Keratinocyte (primary cell): ENCODE results near the gene RYR2. TPM values are rescaled to one million over a fixed set of nuclear protein-coding genes. Genes with fewer than 3 reads are reported as not detected.

Experiments used
- DNase-seq: peaks from one replicate; pipeline ENCODE4 v3.0.0-alpha.2; 2011; ENCODE audit warnings: low read depth, missing footprints, low spot score
- FAIRE-seq: peaks from 2 replicates; lab custom pipeline; 2011; peaks lifted over from hg19 to GRCh38; lab: Jason Lieb, UNC
- H2AFZ ChIP-seq: 2 replicates; pipeline ENCODE4 v1.6.0; 2012; ENCODE audit warnings: low read length, control low read depth, inconsistent platforms; ENCODE audit not compliant: control insufficient read depth
- H3K27ac ChIP-seq: 2 replicates; pipeline ENCODE4 v1.5.1; 2011; ENCODE audit warnings: low read length; ENCODE audit not compliant: control insufficient read depth, insufficient read depth
- H3K27me3 ChIP-seq: 3 replicates; pipeline ENCODE4 v1.6.0; 2011; ENCODE audit warnings: low read length; ENCODE audit not compliant: control insufficient read depth, insufficient read depth; ENCODE audit errors: extremely low read depth
- H3K36me3 ChIP-seq, 2 experiments: 2 replicates in 1 of 2; 3 replicates in 1 of 2; pipeline ENCODE4 v1.5.1; 2011; ENCODE audit warnings: low read length in 2 of 2, mild to moderate bottlenecking in 1 of 2; ENCODE audit not compliant: control insufficient read depth in 2 of 2, insufficient read depth in 2 of 2; ENCODE audit errors: extremely low read depth in 1 of 2
- H3K4me1 ChIP-seq: 3 replicates; pipeline ENCODE4 v1.5.1; 2011; ENCODE audit warnings: low read length; ENCODE audit not compliant: control insufficient read depth, insufficient read depth; ENCODE audit errors: extremely low read depth
- H3K4me2 ChIP-seq: 3 replicates; pipeline ENCODE4 v1.6.0; 2011; ENCODE audit warnings: low read depth, low read length; ENCODE audit not compliant: control insufficient read depth, insufficient read depth; ENCODE audit errors: extremely low read depth
- H3K4me3 ChIP-seq, 3 experiments: fragments of 200-600 bp in 1 of 3; sonication (generic) in 1 of 3; 2 replicates in 2 of 3; 3 replicates in 1 of 3; pipeline ENCODE4 v1.5.1; 2011 to 2016; ENCODE audit warnings: low read length in 3 of 3, mild to moderate bottlenecking in 3 of 3, control low read depth in 2 of 3, inconsistent platforms in 1 of 3, low read depth in 1 of 3, mixed read lengths in 1 of 3, mixed run types in 1 of 3, moderate library complexity in 1 of 3; ENCODE audit not compliant: control insufficient read depth in 2 of 3, insufficient read depth in 2 of 3; ENCODE audit errors: extremely low read depth in 1 of 3
- H3K79me2 ChIP-seq: 2 replicates; pipeline ENCODE4 v1.6.0; 2012; ENCODE audit warnings: low read length; ENCODE audit not compliant: control insufficient read depth, insufficient read depth
- H3K9ac ChIP-seq: 3 replicates; pipeline ENCODE4 v1.6.0; 2011; ENCODE audit warnings: low read length; ENCODE audit not compliant: control insufficient read depth, insufficient read depth; ENCODE audit errors: extremely low read depth
- H3K9me1 ChIP-seq: 3 replicates; pipeline ENCODE4 v1.6.0; 2011; ENCODE audit warnings: low read length; ENCODE audit not compliant: control insufficient read depth, insufficient read depth; ENCODE audit errors: extremely low read depth
- H3K9me3 ChIP-seq: 2 replicates; pipeline ENCODE4 v1.5.1; 2012; ENCODE audit warnings: low read depth, low read length; ENCODE audit not compliant: control insufficient read depth
- H4K20me1 ChIP-seq: 3 replicates; pipeline ENCODE4 v1.6.0; 2011; ENCODE audit warnings: low read length; ENCODE audit not compliant: control insufficient read depth, insufficient read depth; ENCODE audit errors: extremely low read depth
- CTCF ChIP-seq, 3 experiments: IDR thresholded peaks in 1 of 3; conservative IDR thresholded peaks in 1 of 3; optimal IDR thresholded peaks in 1 of 3; 2 replicates in 2 of 3; 3 replicates in 1 of 3; pipeline versions ENCODE3 to v1.5.1; 2011; ENCODE audit warnings: low read length in 3 of 3, mild to moderate bottlenecking in 3 of 3, moderate library complexity in 2 of 3, control low read depth in 1 of 3, inconsistent platforms in 1 of 3; ENCODE audit not compliant: insufficient read depth in 2 of 3; ENCODE audit errors: extremely low read depth in 1 of 3
- EZH2 ChIP-seq: IDR thresholded peaks from one replicate; pipeline ENCODE4 v1.6.1; 2012; ENCODE audit warnings: inconsistent platforms, mild to moderate bottlenecking, low read length, moderate library complexity
- dilution Hi-C: fragments of 300-500 bp; cut with MboI; formaldehyde crosslinking; loops from one replicate; pipeline ENCODE4 v1.7.0; 2020; ENCODE audit warnings: low sequenced_read_pairs; ENCODE audit not compliant: extremely low pct_ligation_motif_present
- polyA plus RNA-seq, 5 experiments: library from polyadenylated mRNA; depleted of rRNA in 3 of 5; stranded (reverse) in 3 of 5; stranded (forward) in 1 of 5; unstranded in 1 of 5; fragments of >200 nt; gene quantifications; 1 replicate in 1 of 5; 2 replicates in 3 of 5; 3 replicates in 1 of 5; pipeline versions ENCODE4 v1.2.1 to v1.2.3, GENCODE V29; 2011 to 2012; ENCODE audit warnings: missing spikeins in 2 of 5, low read depth in 1 of 5, low replicate concordance in 1 of 5

Gene RYR2
- polyA plus RNA-seq, 1 donor (not counting 4 experiments of a cell fraction or from before 2014, with no cell fraction given), result 0.05 TPM

GRCh38 chr1:237745545-237745944 is 703.6 kb downstream of the RYR2 start:
- H3K79me2 ChIP-seq, result no peaks in the 10 kb centered on the region
- H3K4me1 ChIP-seq, result no peaks in the 10 kb centered on the region
- no peaks in the 10 kb centered on the region for H3K9me1 ChIP-seq
- no peak overlapping the region for H3K27ac ChIP-seq
- no peak for FAIRE-seq
- H4K20me1 ChIP-seq, result no peaks in the 10 kb centered on the region
- no peak overlapping the region for H3K4me3 ChIP-seq
- no peak overlapping the region for H3K9ac ChIP-seq
- no peaks in the 10 kb centered on the region for H3K27me3 ChIP-seq
- dilution Hi-C loops, result no loop called here
- no peak overlapping the region for H2AFZ ChIP-seq
- H3K4me2 ChIP-seq, result no peak overlapping the region
- H3K36me3 ChIP-seq, result no peaks in the 10 kb centered on the region
- TF ChIP-seq EZH2, result no peak
- TF ChIP-seq CTCF (optimal IDR thresholded peaks at IDR 0.05 in 1 of 3, IDR thresholded peaks at IDR 0.05 in 1 of 3, conservative IDR thresholded peaks at IDR 0.05 in 1 of 3; ENCODE audit: extremely low read depth in 1 of 3, insufficient read depth in 2 of 3, low read length in 3 of 3), result no peak
- no peaks in the 10 kb centered on the region for H3K9me3 ChIP-seq
- DNase-seq, result no peak

GRCh38 chr1:237748171-237748960 is 706.4 kb downstream of the RYR2 start:
- H3K4me1 ChIP-seq, result no peaks in the 10 kb centered on the region
- FAIRE-seq, result no peak
- H3K9ac ChIP-seq, result no peak overlapping the region
- H3K79me2 ChIP-seq, result no peaks in the 10 kb centered on the region
- H3K27me3 ChIP-seq, result no peaks in the 10 kb centered on the region
- no peaks in the 10 kb centered on the region for H3K36me3 ChIP-seq
- DNase-seq, result no peak
- no peak overlapping the region for H3K27ac ChIP-seq
- dilution Hi-C loops, result no loop called here
- H3K9me3 ChIP-seq, result no peaks in the 10 kb centered on the region
- H2AFZ ChIP-seq, result no peak overlapping the region
- H3K4me2 ChIP-seq, result no peak overlapping the region
- no peaks in the 10 kb centered on the region for H3K9me1 ChIP-seq
- TF ChIP-seq EZH2 (no peak), CTCF (optimal IDR thresholded peaks at IDR 0.05 in 1 of 3, IDR thresholded peaks at IDR 0.05 in 1 of 3, conservative IDR thresholded peaks at IDR 0.05 in 1 of 3; ENCODE audit: extremely low read depth in 1 of 3, insufficient read depth in 2 of 3, low read length in 3 of 3) (no peak)
- H3K4me3 ChIP-seq, result no peak overlapping the region
- H4K20me1 ChIP-seq, result no peaks in the 10 kb centered on the region
